ENCODE results near the gene GASK1B.

GASK1B gene

GRCh38 chr4:158134222-158134621 lies 38.6 kb downstream of the GASK1B start:
- no peak for DNase-seq

- DNase-seq: no peak
Observed at GRCh38 chr4:158133551-158133950, 39.3 kb downstream of the GASK1B start.

GRCh38 chr4:158131027-158131426 lies 41.8 kb downstream of the GASK1B start:
- no peak for DNase-seq

GRCh38 chr4:158130204-158130603 lies 42.6 kb downstream of the GASK1B start:
- DNase-seq: no peak

GRCh38 chr4:158129694-158130093 lies 43.1 kb downstream of the GASK1B start:
- no peak for DNase-seq

GRCh38 chr4:158128540-158128939 lies 44.3 kb downstream of the GASK1B start:
- no peak for DNase-seq

GRCh38 chr4:158125310-158125709 lies 47.5 kb downstream of the GASK1B start:
- DNase-seq: no peak

Data from NCI-H2227 treated with DMSO at 0.1 percent for 48 hours (cell line).